Right ventricle myocardium inferior (tissue), 1 donor: ENCODE results near the gene TELO2. TPM values are rescaled to one million over a fixed set of nuclear protein-coding genes. Genes with fewer than 3 reads are reported as not detected.

Experiments
- ATAC-seq: fragments of 200-7000 bp; cut with Tn5 transposase; one replicate; pipeline ENCODE4 v1.9.1; 2020; ENCODE audit warnings: mild to moderate bottlenecking, moderate library complexity
- DNase-seq: peaks from one replicate; pipeline ENCODE4 v3.0.0; 2021; ENCODE audit errors: missing footprints
- intact Hi-C: fragments of 100-400 bp; cut with DNase I; formaldehyde crosslinking; loops from one replicate; pipeline ENCODE4 v1.11.0; 2022
- total RNA-seq: library from RNA; stranded (reverse); fragmentation: NEBNext Ultra II Directional; extraction: Animal tissue kit (Norgen Biotek cat#: 25700); gene quantifications from one replicate; pipeline ENCODE4 v1.2.1, GENCODE V29; 2021
- donor health status: DM: no; HTN: yes; CAD: no; lungs with severe emphysema.

The TELO2 gene
- total RNA-seq, 1 donor from 2014 or later = 18.9 TPM

DNA sequence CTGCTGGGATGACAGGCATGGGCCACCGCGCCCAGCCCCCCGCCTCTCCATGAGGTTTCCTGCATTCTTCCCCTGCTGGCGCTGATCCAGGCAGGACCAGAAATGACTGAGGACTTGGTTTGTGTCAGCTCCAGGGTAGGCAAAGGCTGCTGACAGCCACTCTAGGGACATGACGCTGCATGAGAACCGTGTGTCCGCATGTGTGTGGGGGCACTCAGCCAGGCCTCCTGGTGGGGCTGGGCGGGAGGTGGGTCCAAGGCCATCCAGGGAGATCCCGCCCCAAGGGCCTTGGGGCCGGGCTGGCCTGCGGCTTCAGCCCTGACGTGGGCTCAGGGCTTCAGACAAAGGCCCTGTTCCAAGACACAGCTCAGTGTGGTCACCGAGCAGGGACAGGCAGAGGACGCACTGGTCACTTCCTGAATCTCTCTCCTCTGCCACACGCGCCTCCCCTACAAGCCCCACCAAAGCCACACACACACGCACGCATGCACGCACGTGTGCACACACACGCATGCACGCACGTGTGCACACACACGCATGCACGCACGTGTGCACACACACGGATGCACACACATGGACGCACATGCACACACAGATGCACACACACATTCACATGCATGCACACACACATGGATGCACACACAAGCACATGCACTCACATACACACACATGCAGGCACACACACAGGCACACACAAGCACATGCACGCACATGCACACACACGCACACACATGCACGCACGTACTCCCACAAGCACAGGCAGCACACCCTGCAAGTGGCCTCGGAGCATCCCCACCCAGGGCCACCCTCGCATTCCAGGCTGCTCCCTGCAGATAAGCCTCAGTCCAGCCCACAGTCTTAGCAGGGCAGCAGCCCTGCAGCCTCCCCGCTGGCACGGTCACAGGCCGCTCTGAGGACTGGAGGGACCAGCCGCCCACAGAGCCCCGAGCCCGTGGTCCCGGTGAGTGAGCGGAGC lies 35.0 kb downstream of the TELO2 start:
- peak; percentile 28 for ATAC-seq
- intact Hi-C loops = no loop called here
- peak; percentile 85 for DNase-seq

DNA sequence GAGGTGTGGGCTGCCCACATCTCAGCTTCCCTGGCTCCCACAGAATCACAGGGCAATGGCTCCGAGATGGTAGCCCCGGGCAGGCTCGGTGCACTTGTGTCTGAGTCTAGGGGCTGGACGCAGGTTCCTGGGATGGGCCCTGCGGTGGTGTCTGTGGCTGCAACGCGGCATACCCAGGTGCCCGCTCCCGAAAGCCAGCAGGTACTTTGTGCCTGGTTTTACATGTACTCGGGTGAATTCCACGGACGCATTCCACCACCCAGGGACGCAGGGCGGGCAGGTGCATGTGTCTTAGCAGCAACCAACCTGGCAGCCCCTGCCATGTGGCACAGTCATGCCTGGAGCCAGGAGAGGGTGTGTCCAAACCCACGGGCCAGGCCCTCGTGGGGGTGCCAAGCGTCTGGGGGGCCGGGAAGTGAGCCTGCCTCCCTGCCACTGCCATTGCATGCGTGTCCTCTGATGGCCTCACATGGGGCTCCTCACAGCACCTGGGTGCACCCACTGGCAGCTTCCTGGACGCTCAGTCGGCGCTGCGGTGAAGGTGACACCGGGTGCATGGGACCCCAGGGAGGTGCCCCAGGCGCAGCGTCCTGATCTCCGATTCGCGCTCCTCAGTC lies 35.9 kb downstream of the TELO2 start:
- ATAC-seq = no peak
- intact Hi-C loops = no loop called here
- DNase-seq = peak; percentile 71

DNA sequence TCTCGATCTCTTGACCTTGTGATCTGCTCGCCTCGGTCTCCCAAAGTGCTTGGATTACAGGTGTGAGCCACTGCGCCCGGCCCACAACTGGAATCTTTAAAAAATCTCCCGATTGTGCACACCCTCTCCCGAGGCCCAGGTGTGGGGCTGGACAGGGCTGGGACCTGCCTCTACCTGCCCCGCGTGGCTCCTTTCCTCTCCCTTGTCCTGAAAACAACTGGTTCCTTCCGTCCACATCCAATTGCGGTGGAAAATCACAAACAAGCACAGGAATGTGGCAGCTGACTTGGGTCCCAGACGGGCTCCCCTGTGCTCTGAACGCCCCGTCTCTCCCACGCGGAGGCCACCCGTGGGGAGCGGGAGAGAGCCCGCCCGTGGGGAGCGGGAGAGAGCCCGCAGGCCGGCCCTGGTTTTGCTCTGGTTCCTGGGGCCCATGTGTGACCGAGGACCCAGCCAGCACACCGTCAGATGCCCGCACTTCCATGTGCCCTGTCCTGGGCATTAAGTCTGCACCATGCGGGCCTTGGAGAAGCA lies 37.3 kb downstream of the TELO2 start:
- peak; percentile 32 for DNase-seq
- no peak for ATAC-seq
- intact Hi-C loops = loop anchor here (2.0 to 5.0 kb wide), 2 partner anchors 36 to 82 kb away; partner anchors contain the start of genes CRAMP1 and IFT140

DNA sequence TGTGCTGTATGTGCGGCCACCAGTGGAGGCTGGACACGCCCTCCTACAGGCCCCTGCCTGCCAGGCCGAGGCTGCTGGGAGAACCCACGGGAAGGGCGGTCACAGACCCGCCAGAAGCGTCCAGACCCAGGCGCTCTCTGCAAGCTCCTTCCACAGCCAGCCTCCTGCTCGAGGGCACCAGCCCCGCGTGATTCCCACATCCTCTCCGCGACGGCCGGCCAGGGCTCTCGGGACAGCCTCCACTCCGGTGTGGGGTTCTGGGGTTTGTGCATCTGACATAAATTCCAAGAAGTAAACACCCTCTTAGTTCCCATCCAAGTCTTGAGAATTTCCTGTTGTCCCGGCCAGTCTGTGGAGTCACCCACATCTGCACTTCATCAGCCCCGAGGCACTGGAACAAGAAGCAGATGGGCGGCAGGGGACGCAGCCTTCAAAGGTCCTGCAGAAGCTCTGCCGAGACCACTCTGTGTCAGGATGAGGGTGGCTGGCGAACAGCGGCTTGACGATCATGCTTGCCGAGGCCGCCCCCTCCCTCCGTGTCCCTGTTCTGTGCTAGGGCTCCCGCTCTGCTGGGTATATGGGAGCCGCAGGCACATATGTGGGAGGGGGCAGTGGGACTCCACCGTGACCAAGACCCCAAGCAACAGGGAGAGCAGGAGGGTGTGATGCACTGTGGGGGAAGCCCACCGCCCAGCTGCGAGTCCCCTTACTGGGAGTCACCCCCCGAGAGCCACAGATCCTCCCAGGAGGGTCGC lies 37.9 kb downstream of the TELO2 start:
- intact Hi-C loops = loop anchor here (2.0 to 5.0 kb wide), 2 partner anchors 36 to 81 kb away; partner anchors contain the start of genes CRAMP1 and IFT140
- peak; percentile 86 for DNase-seq
- peak; percentile 30 for ATAC-seq

DNA sequence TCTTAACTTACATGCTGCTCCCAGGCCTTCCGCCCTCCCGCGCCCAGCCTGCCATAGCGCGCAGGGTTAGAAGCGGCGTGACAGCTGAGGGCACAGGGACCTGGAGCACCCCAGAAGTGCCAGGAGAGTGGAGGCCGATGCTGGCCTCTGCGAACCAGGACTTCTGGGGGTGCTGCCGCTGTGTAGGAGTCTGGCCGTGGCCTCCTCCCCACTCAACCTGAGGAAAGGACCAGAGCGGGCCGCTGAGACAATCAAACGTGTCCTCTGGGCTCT lies 38.4 kb downstream of the TELO2 start:
- ATAC-seq (no peak), DNase-seq (peak; percentile 68)
- intact Hi-C loops = loop anchor here (2.0 to 5.0 kb wide), 2 partner anchors 37 to 81 kb away; partner anchors contain the start of genes CRAMP1 and IFT140

DNA sequence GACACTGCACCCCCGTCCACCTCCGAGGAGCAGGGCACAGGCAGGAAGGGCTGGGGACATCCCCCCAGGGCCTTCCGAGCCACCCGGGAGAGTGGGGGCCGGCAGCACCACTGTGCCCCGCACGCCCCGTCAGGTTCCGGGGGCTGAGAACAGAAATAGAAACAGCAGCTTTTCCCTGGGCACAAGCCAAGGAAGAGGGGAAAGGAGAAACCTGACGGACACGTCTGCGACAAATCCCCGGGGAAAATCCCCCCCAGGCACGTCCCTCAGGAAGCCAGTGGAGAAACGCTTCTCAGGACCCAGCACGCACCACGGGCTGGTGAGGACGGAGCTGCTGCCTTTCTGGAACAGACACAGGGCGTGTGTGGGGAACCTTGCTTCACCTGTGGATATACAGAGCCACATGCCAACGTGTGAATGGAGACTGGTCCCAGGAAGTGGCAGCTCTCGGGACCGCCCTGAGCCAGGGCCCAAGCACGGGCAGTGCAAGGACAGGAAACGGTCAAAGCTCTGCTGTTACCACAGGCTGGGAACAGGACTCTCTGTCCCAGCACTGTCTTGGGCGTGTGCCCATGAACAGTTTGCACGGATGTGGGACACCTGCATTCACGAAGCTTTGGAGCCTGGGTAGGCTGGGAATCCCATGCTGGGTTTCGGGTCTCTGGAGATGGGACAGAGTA lies 39.1 kb downstream of the TELO2 start:
- peak; percentile 78 for ATAC-seq
- intact Hi-C loops = loop anchor here (1.0 to 5.0 kb wide), 3 partner anchors 13 to 80 kb away; partner anchors contain the start of genes CRAMP1 and IFT140
- peak; percentile 93 for DNase-seq

DNA sequence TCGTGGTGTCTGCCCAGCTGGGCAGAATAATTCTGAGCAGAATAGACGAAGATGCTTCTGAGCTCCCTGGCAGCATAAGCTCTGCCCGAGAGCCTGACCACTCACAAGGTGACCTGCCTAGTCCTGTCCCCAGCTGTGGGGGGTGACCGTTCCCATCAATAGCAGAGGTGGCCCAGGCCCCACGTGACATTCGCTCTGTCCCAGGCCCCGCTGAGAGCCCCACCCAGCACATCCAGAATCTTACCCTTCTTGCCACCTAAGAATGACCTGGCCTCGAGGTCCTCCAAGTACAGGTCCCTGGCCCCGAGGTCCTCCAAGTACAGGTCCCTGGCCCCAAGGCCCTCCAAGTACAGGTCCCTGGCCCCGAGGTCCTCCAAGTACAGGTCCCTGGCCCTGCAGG lies 39.6 kb downstream of the TELO2 start:
- DNase-seq = peak; percentile 68
- intact Hi-C loops = loop anchor here (1.0 to 5.0 kb wide), 3 partner anchors 13 to 80 kb away; partner anchors contain the start of genes CRAMP1 and IFT140
- peak; percentile 23 for ATAC-seq

DNA sequence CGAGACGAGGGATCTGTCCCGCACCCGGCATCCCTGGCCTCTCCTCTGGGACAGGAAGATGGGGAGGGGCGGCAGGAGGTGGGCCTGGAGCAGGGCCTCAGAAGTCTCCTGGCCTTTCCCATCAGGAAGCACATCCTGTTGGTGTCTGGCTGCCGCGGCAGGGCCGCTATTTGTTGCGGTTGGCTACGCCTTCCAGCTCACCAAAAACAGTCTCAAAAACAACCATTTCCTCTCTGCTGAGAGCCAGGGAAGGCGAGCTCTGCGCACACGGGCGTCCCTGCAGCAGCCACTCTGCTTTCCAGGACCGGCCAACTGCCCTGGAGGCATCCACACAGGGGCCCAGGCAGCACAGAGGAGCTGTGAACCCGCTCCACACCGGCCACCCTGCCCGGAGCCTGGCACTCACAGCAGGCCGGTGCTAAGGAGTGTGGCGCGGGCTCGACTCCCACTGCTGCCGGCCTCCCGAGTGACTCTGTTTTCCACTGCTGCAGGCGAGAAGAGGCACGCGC lies 40.3 kb downstream of the TELO2 start, which contains the start of gene TMEM204:
TMEM204 (plus strand) TSS at position 224 of the 509 bp plus-strand sequence. CDS start 610 bp downstream, outside the sequence.
- ATAC-seq (peak; percentile 65), DNase-seq (peak; percentile 87)
- intact Hi-C loops = loop anchor here (2.0 to 5.0 kb wide), 2 partner anchors 21 to 79 kb away; partner anchors contain the start of genes CRAMP1 and IFT140

DNA sequence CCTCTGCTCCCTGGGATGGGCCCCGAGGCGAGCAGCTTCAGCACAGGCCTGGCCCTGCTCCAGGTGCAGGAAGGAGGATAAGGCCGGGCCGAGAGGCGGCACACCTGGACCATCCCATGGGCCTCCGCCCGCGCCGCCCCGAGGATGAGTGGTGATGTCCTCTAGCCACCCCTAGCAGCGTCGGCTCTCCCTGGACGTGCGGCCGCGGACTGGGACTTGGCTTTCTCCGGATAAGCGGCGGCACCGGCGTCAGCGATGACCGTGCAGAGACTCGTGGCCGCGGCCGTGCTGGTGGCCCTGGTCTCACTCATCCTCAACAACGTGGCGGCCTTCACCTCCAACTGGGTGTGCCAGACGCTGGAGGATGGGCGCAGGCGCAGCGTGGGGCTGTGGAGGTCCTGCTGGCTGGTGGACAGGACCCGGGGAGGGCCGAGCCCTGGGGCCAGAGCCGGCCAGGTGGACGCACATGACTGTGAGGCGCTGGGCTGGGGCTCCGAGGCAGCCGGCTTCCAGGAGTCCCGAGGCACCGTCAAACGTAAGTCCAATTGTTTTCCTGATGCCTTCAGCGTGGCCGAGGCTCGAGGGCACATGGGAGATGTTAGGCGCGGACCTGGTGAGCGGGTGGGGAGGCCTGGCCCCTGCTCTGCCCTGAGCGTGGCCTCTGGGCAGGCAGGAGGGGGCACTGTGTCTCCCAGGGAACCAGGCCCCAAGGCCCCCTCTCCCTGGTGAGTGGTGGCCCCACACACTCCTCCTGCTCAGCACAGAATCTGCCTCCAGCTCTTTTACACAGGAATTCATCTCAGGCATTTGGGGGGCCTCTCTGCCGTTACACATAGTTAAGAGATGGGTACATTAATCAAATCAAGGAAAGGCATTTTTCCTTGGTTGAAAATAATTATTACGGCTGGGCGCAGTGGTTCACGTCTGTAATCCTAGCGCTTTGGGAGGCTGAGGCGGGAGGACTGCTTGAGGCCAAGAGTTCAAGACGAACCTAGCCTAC lies 41.2 kb downstream of the TELO2 start:
- ATAC-seq (no peak), DNase-seq (peak; percentile 68)
- intact Hi-C loops = loop anchor here (5.0 kb wide), 1 partner anchor 78 kb away; the partner anchor contains the start of genes CRAMP1 and IFT140

DNA sequence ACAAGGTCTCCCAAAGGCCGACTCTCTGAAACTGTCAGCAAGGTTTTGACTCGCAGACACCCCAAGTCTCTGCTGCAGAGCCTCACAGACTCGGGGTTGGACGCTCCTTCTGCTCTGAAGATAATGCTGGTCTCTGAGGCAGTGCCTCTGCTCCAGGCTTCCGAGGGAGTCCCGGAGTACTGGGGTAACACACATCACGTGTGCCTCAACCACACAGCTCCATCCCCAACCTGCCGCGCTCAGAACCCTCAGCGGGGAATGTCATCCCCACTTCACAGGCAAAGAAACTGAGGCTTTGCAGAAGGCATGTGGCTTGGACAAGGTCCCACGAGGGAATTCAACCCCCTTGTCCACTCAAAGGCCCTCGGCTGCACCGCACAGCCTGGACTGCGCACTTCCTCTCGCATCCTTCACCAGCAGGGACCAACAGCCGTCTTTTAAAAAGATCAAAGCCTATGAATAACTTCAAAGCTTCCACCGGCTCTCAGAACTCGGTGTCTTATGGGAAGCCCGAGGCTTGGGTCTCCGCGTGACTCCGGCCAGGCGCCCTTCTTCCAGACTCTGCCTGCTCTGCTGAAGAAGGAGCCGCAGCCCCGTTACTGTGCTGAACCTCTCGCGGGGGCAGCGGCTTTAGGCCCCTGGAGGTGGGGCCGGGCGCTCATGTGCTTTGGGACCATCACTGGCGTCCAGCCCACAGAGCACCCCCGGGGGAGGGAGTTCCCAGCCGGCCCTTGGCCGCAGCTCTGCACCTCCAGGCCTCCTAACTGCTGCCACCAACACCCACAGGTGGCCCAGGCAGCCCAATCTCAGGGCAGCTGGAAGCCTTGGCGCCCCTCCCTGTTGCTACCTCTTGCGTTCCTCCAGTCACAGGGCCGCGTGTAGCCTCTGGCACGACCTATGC lies 42.5 kb downstream of the TELO2 start:
- intact Hi-C loops = no loop called here
- DNase-seq (peak; percentile 64), ATAC-seq (no peak)

DNA sequence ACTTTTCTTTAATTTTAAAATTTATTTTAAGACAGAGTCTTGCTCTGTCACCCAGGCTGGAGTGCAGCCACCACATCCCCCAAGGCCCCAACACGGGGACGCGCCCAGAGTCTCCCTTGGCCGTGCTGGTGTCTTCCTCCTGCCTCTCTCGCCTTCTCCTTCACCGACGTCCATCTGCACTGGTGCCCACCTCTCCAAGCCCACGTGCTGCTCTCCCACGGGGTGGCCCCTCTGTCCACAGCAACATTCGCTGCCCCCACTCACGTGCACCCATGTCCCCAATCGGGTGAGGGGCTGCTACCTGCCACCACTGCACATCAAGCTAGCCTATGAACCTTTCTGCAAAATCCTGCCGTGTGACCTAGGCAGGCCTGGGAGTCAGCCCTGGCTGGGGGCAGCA lies 43.4 kb downstream of the TELO2 start:
- ATAC-seq = no peak
- intact Hi-C loops = no loop called here
- DNase-seq = peak; percentile 56

DNA sequence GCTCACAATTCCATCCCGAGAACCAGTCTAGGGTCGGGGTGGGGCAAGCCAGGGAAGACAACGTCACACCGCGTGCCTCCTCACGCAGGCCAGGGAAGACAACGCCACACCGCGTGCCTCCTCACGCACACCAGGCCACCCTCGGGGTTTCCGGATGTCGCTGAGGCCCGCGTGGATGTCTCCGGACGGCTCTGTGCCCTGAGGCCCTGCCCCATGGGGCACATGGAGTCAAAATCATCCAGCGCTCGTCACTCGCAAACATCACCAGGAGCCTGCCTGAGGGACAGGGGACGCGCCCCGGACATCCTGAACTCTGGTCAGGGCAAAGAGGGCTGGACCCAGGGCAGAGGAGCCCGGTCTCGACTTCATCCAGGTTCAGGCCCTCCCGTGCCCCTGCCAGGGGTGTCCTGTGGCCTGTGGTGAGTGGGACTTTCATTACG lies 44.0 kb downstream of the TELO2 start:
- ATAC-seq (no peak), DNase-seq (peak; percentile 61)
- intact Hi-C loops = no loop called here

DNA sequence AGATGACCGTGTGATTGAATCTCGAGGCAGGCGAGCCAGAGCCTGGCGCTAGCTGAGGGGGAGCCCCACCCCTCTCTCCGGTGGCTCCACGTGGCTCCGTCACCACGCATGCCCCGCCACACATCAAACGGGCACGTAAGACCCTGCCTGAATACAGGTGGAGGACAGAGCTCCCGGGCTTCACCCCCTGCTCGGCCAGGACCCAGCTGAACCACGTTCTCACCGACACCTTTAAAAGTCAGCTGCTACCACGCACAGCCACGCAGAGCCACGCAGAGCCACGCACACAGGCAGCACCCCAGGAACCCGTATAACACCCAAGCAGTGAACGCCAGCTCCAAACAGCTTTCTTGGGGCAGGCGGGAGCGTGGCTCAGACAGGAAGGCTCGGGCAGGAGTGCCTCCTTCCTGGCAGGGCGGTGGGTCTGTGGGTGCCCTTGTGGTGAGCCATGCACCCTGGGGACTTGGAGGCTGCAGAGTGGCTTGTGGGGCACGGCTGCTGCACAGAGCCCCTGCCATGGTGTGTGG lies 44.7 kb downstream of the TELO2 start:
- intact Hi-C loops = no loop called here
- DNase-seq (peak; percentile 50), ATAC-seq (no peak)

DNA sequence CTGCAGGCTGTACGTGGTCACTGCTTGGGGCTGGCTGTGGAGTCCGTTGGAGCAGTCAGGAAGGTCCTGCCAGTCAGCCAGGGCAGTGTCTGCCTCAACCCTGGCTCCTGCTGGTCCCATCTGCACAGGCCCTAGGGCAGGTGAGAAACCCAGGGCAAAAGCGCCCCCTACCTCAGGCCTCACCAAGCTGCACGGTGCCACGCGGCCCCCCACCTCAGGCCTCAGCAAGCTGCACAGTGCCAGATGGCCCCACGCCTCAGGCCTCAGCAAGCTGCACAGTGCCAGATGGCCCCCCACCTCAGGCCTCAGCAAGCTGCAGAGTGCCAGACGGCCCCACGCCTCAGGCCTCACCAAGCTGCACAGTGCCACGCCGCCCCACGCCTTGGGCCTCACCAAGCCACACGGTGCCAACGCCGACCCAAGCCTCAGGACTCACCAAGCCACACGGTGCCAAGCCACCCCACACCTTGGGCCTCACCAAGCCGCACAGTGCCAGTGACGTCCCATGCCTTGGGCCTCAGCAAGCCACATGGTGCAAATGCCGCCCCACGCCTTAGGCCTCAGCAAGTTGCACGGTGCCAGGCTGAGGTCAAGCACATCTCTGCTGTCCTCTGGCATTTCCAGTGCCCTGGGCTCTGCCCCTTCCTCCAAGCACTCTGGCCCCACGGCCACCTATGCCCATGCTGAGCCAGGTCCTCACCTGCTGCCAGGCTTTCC lies 45.8 kb downstream of the TELO2 start:
- intact Hi-C loops = no loop called here
- ATAC-seq = no peak
- DNase-seq = peak; percentile 58
